ENCODE results near the gene MACO1. TPM values are rescaled to one million over a fixed set of nuclear protein-coding genes. Genes with fewer than 3 reads are reported as not detected.
"Not testable (repeated sequence)": the region's sequence is repeated elsewhere in the genome, so short reads cannot be mapped to it uniquely, and the experiment has no call there.

MACO1 gene
- total RNA-seq, 1 donor from 2014 or later = 24.9 TPM

DNA sequence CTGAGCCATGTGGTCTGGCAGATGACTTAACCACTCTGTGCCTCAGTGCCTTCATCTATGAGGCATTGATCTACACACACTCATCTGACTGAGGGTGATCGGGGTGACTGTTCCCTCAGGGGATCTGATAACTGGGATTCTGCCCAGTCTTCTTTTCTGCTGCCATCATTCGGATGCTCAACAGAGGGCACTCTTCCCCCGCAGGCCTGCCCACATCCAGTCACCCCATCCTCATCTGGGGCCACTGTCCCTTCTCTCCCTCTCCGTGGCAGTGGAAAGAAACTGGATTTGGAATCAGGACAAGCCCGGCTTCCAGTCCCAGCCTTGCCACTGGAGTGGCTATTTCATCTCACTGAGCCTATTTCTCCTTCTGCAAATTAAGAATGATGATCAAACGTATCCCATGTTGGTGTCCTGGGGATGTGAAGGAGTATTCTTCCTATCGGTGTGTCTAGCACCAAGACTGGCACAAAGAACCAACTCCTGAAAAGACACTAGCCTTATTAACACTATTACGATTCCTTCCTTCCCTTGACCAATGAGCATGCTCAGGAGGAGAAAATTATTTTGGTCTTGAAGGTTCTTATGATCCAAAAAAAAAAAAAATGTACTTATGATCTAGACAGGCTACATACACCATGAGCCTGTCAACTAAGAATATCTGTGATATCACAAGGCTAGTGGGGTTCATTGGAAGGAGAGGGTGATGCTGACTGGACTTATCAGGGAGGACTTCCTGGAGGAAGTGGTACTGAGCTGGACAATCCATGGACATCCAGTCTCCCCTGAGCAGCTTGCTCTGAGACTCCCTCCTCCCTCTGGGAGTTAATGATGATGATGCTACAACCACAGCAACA is 27.5 kb upstream of the MACO1 start:
- not testable (repeated sequence) for H3K27me3 ChIP-seq (ENCODE audit: control insufficient read depth, insufficient read depth, low read length); DNase-seq (ENCODE audit: low read depth); H3K36me3 ChIP-seq (ENCODE audit: control insufficient read depth, insufficient read depth, low read length); H3K4me3 ChIP-seq (ENCODE audit: low read depth, low read length)
- TF ChIP-seq, protein P1, sequence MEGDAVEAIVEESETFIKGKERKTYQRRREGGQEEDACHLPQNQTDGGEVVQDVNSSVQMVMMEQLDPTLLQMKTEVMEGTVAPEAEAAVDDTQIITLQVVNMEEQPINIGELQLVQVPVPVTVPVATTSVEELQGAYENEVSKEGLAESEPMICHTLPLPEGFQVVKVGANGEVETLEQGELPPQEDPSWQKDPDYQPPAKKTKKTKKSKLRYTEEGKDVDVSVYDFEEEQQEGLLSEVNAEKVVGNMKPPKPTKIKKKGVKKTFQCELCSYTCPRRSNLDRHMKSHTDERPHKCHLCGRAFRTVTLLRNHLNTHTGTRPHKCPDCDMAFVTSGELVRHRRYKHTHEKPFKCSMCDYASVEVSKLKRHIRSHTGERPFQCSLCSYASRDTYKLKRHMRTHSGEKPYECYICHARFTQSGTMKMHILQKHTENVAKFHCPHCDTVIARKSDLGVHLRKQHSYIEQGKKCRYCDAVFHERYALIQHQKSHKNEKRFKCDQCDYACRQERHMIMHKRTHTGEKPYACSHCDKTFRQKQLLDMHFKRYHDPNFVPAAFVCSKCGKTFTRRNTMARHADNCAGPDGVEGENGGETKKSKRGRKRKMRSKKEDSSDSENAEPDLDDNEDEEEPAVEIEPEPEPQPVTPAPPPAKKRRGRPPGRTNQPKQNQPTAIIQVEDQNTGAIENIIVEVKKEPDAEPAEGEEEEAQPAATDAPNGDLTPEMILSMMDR (IDR thresholded peaks at IDR 0.05; ENCODE audit: insufficient read depth, low read length, poor library complexity, severe bottlenecking) = peak; percentile 9

GRCh38 chr1:25405731-25406305 is 24.9 kb upstream of the MACO1 start:
- H3K36me3 ChIP-seq (ENCODE audit: control insufficient read depth, insufficient read depth, low read length); DNase-seq (ENCODE audit: low read depth); H3K27me3 ChIP-seq (ENCODE audit: control insufficient read depth, insufficient read depth, low read length); H3K4me3 ChIP-seq (ENCODE audit: low read depth, low read length): not testable (repeated sequence)

DNA sequence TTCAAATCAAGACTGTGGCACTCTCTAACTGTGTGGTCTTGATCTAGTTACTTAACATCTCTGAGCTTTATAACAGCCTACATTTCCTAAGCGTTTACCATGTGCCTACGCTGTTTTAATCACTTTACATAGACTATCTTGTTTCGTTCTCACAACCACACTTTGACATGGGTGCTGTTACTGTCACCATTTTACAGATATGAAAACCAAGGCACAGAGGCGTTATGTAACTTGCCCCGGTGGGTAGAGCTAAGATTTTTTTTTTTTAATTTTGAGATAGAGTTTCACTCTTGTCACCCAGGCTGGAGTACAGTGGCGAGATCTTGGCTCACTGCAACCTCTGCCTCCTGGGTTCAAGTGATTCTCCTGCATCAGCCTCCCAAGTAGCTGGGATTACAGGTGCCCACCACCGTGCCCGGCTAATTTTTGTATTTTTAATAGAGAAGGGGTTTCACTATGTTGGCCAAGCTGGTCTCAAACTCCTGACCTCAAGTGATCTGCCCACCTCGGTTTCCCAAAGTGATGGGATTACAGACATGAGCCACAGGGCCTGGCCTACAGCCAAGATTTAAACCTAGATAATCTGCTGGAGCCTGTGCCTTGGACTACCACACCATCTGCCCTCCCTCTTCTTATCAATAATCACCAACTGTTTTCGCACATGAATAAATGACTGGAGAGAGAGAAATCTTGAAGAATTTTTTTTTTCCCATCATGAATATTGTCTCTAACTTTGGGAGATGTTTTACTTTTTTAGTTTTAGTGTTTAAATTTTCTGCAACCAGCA is 20.9 kb upstream of the MACO1 start:
- not testable (repeated sequence) for H3K27me3 ChIP-seq (ENCODE audit: control insufficient read depth, insufficient read depth, low read length); H3K4me3 ChIP-seq (ENCODE audit: low read depth, low read length); DNase-seq (ENCODE audit: low read depth); H3K36me3 ChIP-seq (ENCODE audit: control insufficient read depth, insufficient read depth, low read length)

GRCh38 chr1:25412872-25413623 is 17.6 kb upstream of the MACO1 start:
- not testable (repeated sequence) for H3K4me3 ChIP-seq (ENCODE audit: low read depth, low read length); H3K27me3 ChIP-seq (ENCODE audit: control insufficient read depth, insufficient read depth, low read length); DNase-seq (ENCODE audit: low read depth); H3K36me3 ChIP-seq (ENCODE audit: control insufficient read depth, insufficient read depth, low read length)

GRCh38 chr1:25414157-25414556 is 16.5 kb upstream of the MACO1 start:
- not testable (repeated sequence) for H3K36me3 ChIP-seq (ENCODE audit: control insufficient read depth, insufficient read depth, low read length); H3K4me3 ChIP-seq (ENCODE audit: low read depth, low read length); H3K27me3 ChIP-seq (ENCODE audit: control insufficient read depth, insufficient read depth, low read length); DNase-seq (ENCODE audit: low read depth)

GRCh38 chr1:25414578-25414977 is 16.1 kb upstream of the MACO1 start:
- not testable (repeated sequence) for H3K27me3 ChIP-seq (ENCODE audit: control insufficient read depth, insufficient read depth, low read length); H3K4me3 ChIP-seq (ENCODE audit: low read depth, low read length); DNase-seq (ENCODE audit: low read depth); H3K36me3 ChIP-seq (ENCODE audit: control insufficient read depth, insufficient read depth, low read length)

- not testable (repeated sequence) for H3K27me3 ChIP-seq (ENCODE audit: control insufficient read depth, insufficient read depth, low read length); H3K4me3 ChIP-seq (ENCODE audit: low read depth, low read length); DNase-seq (ENCODE audit: low read depth); H3K36me3 ChIP-seq (ENCODE audit: control insufficient read depth, insufficient read depth, low read length)
These were observed 13.4 kb upstream of the MACO1 start for GRCh38 chr1:25417280-25417679.

GRCh38 chr1:25419339-25419738 is 11.4 kb upstream of the MACO1 start:
- not testable (repeated sequence) for H3K27me3 ChIP-seq (ENCODE audit: control insufficient read depth, insufficient read depth, low read length); H3K36me3 ChIP-seq (ENCODE audit: control insufficient read depth, insufficient read depth, low read length); DNase-seq (ENCODE audit: low read depth); H3K4me3 ChIP-seq (ENCODE audit: low read depth, low read length)

- not testable (repeated sequence) for H3K4me3 ChIP-seq (ENCODE audit: low read depth, low read length); H3K27me3 ChIP-seq (ENCODE audit: control insufficient read depth, insufficient read depth, low read length); DNase-seq (ENCODE audit: low read depth); H3K36me3 ChIP-seq (ENCODE audit: control insufficient read depth, insufficient read depth, low read length)
These were observed 10.0 kb upstream of the MACO1 start, which contains the start of gene RHCE for GRCh38 chr1:25420715-25421114. Gene RHCE (minus strand): TSS chr1:25420825. CDS start chr1:25420786, 39 bp downstream.

DNA sequence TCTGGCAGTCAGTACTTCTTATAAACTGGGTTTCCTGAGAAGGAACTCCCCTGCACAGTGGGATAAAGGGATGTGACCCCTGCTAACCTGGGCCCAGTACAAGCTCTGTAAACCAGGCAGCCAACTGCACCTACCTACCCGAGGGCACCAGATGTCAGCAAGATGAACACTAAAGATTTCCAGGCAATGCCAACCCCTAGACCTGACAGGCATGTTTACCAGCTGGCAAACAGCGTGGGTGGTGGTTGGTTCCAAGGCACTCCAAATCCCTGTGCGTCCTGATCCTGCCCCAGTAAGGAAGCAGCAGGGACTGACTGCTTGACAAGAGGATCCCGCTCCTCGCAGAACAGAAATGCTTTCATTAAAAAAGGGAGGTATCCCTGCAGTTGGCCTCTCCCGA is 7.5 kb upstream of the MACO1 start:
- DNase-seq (ENCODE audit: low read depth); H3K36me3 ChIP-seq (ENCODE audit: control insufficient read depth, insufficient read depth, low read length); H3K27me3 ChIP-seq (ENCODE audit: control insufficient read depth, insufficient read depth, low read length); H3K4me3 ChIP-seq (ENCODE audit: low read depth, low read length): not testable (repeated sequence)
